Neuronal stem cell (in vitro differentiated cells): ENCODE measurements around the gene CDCA4.

Experiments used
- DNase-seq: peaks from one replicate; pipeline ENCODE4 v3.0.0-alpha.2; 2013; ENCODE audit warnings: low spot score
- H2AFZ ChIP-seq: one replicate; pipeline ENCODE4 v1.6.1; 2013; ENCODE audit warnings: mild to moderate bottlenecking, low read length, inconsistent platforms
- H2AK5ac ChIP-seq: 2 replicates; pipeline ENCODE4 v1.6.1; 2013; ENCODE audit warnings: low read depth, mild to moderate bottlenecking, inconsistent platforms, low read length, moderate library complexity, mixed read lengths
- H2BK120ac ChIP-seq: 2 replicates; pipeline ENCODE4 v1.6.1; 2013; ENCODE audit warnings: low read depth, mild to moderate bottlenecking, inconsistent platforms, low read length, moderate library complexity, mixed read lengths
- H2BK12ac ChIP-seq: one replicate; pipeline ENCODE4 v1.6.1; 2013; ENCODE audit warnings: low read length, inconsistent platforms
- H2BK15ac ChIP-seq: 2 replicates; pipeline ENCODE4 v1.6.1; 2013; ENCODE audit warnings: mild to moderate bottlenecking, low read length, inconsistent platforms, mixed read lengths
- H2BK5ac ChIP-seq: one replicate; pipeline ENCODE4 v1.6.1; 2013; ENCODE audit warnings: inconsistent platforms, mild to moderate bottlenecking, low read length, moderate library complexity
- H3K14ac ChIP-seq: one replicate; pipeline ENCODE4 v1.6.1; 2013; ENCODE audit warnings: low read length, inconsistent platforms
- H3K18ac ChIP-seq: 2 replicates; pipeline ENCODE4 v1.6.1; 2013; ENCODE audit warnings: low read length, inconsistent platforms
- H3K23ac ChIP-seq: 2 replicates; pipeline ENCODE4 v1.6.1; 2013; ENCODE audit warnings: low read depth, mild to moderate bottlenecking, mixed read lengths, low read length, inconsistent platforms; ENCODE audit not compliant: poor library complexity
- H3K27ac ChIP-seq: replicated peaks from 3 replicates; pipeline ENCODE4 v1.5.1; 2013; ENCODE audit warnings: low read length, inconsistent platforms
- H3K27me3 ChIP-seq, 3 experiments: 2 replicates each; pipeline ENCODE4 v1.6.1; 2013; ENCODE audit warnings: low read length in 3 of 3, mild to moderate bottlenecking in 2 of 3, inconsistent platforms in 1 of 3, low read depth in 1 of 3, mixed read lengths in 1 of 3, moderate library complexity in 1 of 3; ENCODE audit not compliant: control insufficient read depth in 3 of 3, insufficient read depth in 3 of 3
- H3K36me3 ChIP-seq, 2 donors: replicated peaks in 1 of 2; 2 replicates each; pipeline ENCODE4 v1.6.1; 2013; ENCODE audit warnings: low read length in 2 of 2; ENCODE audit not compliant: control insufficient read depth in 2 of 2, insufficient read depth in 2 of 2
- H3K4ac ChIP-seq: 2 replicates; pipeline ENCODE4 v1.6.1; 2013; ENCODE audit warnings: inconsistent platforms, mild to moderate bottlenecking, low read length, moderate library complexity
- H3K4me1 ChIP-seq, 2 donors: 1 replicate in 1 of 2; 2 replicates in 1 of 2; pipeline ENCODE4 v1.6.1; 2013; ENCODE audit warnings: low read length in 2 of 2, low read depth in 1 of 2; ENCODE audit not compliant: control insufficient read depth in 2 of 2, insufficient read depth in 1 of 2
- H3K4me2 ChIP-seq: one replicate; pipeline ENCODE4 v1.6.1; 2013; ENCODE audit warnings: mild to moderate bottlenecking, low read length, inconsistent platforms; ENCODE audit not compliant: insufficient read depth, poor library complexity, severe bottlenecking
- H3K4me3 ChIP-seq, 2 donors: 2 replicates each; pipeline ENCODE4 v1.5.1; 2013; ENCODE audit warnings: low read length in 2 of 2, mild to moderate bottlenecking in 2 of 2, inconsistent platforms in 1 of 2, moderate library complexity in 1 of 2
- H3K79me1 ChIP-seq: one replicate; pipeline ENCODE4 v1.6.1; 2013; ENCODE audit warnings: low read depth, mild to moderate bottlenecking, inconsistent platforms, low read length, moderate library complexity
- H3K9ac ChIP-seq: one replicate; pipeline ENCODE4 v1.6.1; 2013; ENCODE audit warnings: mild to moderate bottlenecking, low read depth, low read length, inconsistent platforms; ENCODE audit not compliant: poor library complexity
- H3K9me3 ChIP-seq, 2 donors: replicated peaks in 1 of 2; 2 replicates each; pipeline versions ENCODE3 to v1.6.1; 2013; ENCODE audit warnings: low read length in 2 of 2, mild to moderate bottlenecking in 2 of 2, inconsistent platforms in 1 of 2, low read depth in 1 of 2, mixed read lengths in 1 of 2, moderate library complexity in 1 of 2; ENCODE audit not compliant: control insufficient read depth in 2 of 2, insufficient read depth in 1 of 2
- H4K8ac ChIP-seq: one replicate; pipeline ENCODE4 v1.6.1; 2013; ENCODE audit warnings: low read depth, mild to moderate bottlenecking, inconsistent platforms, low read length, moderate library complexity
- H4K91ac ChIP-seq: one replicate; pipeline ENCODE4 v1.6.1; 2013; ENCODE audit warnings: low read length, low read depth, mild to moderate bottlenecking, inconsistent platforms; ENCODE audit not compliant: poor library complexity
- WGBS, 2 donors: extraction: QIAGEN DNeasy Blood & Tissue Kit; methylation state at CpG; one replicate each; pipeline ENCODE4 v1.1.7; 2013; ENCODE audit warnings: missing lambda C conversion rate in 2 of 2, mixed read lengths in 1 of 2; ENCODE audit not compliant: insufficient read length in 2 of 2, insufficient replicate concordance in 1 of 2; ENCODE audit errors: extremely low coverage in 2 of 2; 5-methylcytosine and 5-hydroxymethylcytosine counted together

Gene CDCA4

GRCh38 chr14:105005329-105005928, 15.5 kb downstream of the CDCA4 start:
- Histone ChIP-seq H2BK15ac (no peak overlapping the region), H3K4me2 (no peak overlapping the region), H3K79me1 (peaks cover 6% of the 10 kb centered on the region), H3K4me3 (peak overlapping the region in 1 of 2 donors; percentile 34), H3K27ac (no peak overlapping the region), H3K4me1 (no peaks in the 10 kb centered on the region), H3K23ac (peak overlapping the region; percentile 89), H3K18ac (peak overlapping the region; percentile 71), H3K14ac (peak overlapping the region; percentile 21), H3K27me3 (no peaks in the 10 kb centered on the region), H3K9ac (no peak overlapping the region), H2BK5ac (peak overlapping the region; percentile 24), H2AK5ac (no peak overlapping the region), H3K9me3 (no peaks in the 10 kb centered on the region), H2AFZ (no peak overlapping the region), H2BK12ac (no peak overlapping the region), H4K8ac (no peak overlapping the region), H4K91ac (no peak overlapping the region), H2BK120ac (no peak overlapping the region), H3K4ac (no peak overlapping the region), H3K36me3 (peaks cover 23 to 45% of the 10 kb centered on the region in 2 donors)
- no peak for DNase-seq
- WGBS, 2 donors, result no CpG with 5 or more reads among the region's 20 CpGs

- Histone ChIP-seq H3K18ac (peak overlapping the region; percentile 55), H4K8ac (no peak overlapping the region), H3K27ac (no peak overlapping the region), H2BK5ac (no peak overlapping the region), H3K9me3 (no peaks in the 10 kb centered on the region), H3K9ac (peak overlapping the region; percentile 24), H3K36me3 (peaks cover 11 to 22% of the 10 kb centered on the region in 2 donors), H3K4me1 (no peaks in the 10 kb centered on the region), H3K23ac (no peak overlapping the region), H4K91ac (no peak overlapping the region), H3K14ac (peak overlapping the region; percentile 79), H3K79me1 (peaks cover 11% of the 10 kb centered on the region), H3K27me3 (no peaks in the 10 kb centered on the region), H2AK5ac (no peak overlapping the region), H2BK15ac (no peak overlapping the region), H3K4me2 (no peak overlapping the region), H2BK120ac (no peak overlapping the region), H3K4ac (no peak overlapping the region), H3K4me3 (no peak overlapping the region), H2AFZ (no peak overlapping the region), H2BK12ac (no peak overlapping the region)
- DNase-seq, result no peak
- WGBS, 2 donors, result no CpG with 5 or more reads among the region's 3 CpGs
Measured at GRCh38 chr14:104999361-104999760, 21.5 kb downstream of the CDCA4 start.

- Histone ChIP-seq H3K9me3 (no peaks in the 10 kb centered on the region), H2AK5ac (no peak overlapping the region), H3K27ac (no peak overlapping the region), H3K4me3 (peak overlapping the region in 1 of 2 donors; percentile 55), H2BK5ac (no peak overlapping the region), H3K18ac (peak overlapping the region; percentile 91), H4K8ac (no peak overlapping the region), H3K4me1 (no peaks in the 10 kb centered on the region), H2BK120ac (no peak overlapping the region), H3K27me3 (no peaks in the 10 kb centered on the region), H3K4me2 (no peak overlapping the region), H3K4ac (no peak overlapping the region), H3K14ac (no peak overlapping the region), H2AFZ (no peak overlapping the region), H3K9ac (no peak overlapping the region), H3K79me1 (peaks cover 11% of the 10 kb centered on the region), H3K36me3 (peaks cover 11 to 28% of the 10 kb centered on the region in 2 donors), H2BK12ac (no peak overlapping the region), H2BK15ac (no peak overlapping the region), H3K23ac (peak overlapping the region; percentile 85), H4K91ac (no peak overlapping the region)
- no CpG with 5 or more reads among the region's 5 CpGs for WGBS, 2 donors
- no peak for DNase-seq
Measured at GRCh38 chr14:104998801-104999200, 22.1 kb downstream of the CDCA4 start.

GRCh38 chr14:104996483-104996882, 24.4 kb downstream of the CDCA4 start:
- H3K4me3 ChIP-seq, result no peak overlapping the region
- peaks cover 12% of the 10 kb centered on the region for H3K79me1 ChIP-seq
- no peak overlapping the region for H2AK5ac ChIP-seq
- H4K8ac ChIP-seq, result no peak overlapping the region
- H2BK120ac ChIP-seq, result no peak overlapping the region
- H3K9ac ChIP-seq, result no peak overlapping the region
- H3K4me2 ChIP-seq, result no peak overlapping the region
- H3K4ac ChIP-seq, result no peak overlapping the region
- peak overlapping the region; percentile 59 for H2BK5ac ChIP-seq
- no peak overlapping the region for H2AFZ ChIP-seq
- no peak overlapping the region for H2BK12ac ChIP-seq
- no peaks in the 10 kb centered on the region for H3K27me3 ChIP-seq
- H3K14ac ChIP-seq, result no peak overlapping the region
- no CpG with 5 or more reads among the region's 13 CpGs for WGBS, 2 donors
- peaks cover 20 to 50% of the 10 kb centered on the region in 2 donors for H3K36me3 ChIP-seq
- no peak overlapping the region for H3K23ac ChIP-seq
- peaks cover 0 to 2% of the 10 kb centered on the region in 2 donors for H3K9me3 ChIP-seq
- no peak overlapping the region for H3K18ac ChIP-seq
- no peak overlapping the region for H3K27ac ChIP-seq
- no peak overlapping the region for H2BK15ac ChIP-seq
- H3K4me1 ChIP-seq, result no peaks in the 10 kb centered on the region
- no peak for DNase-seq
- no peak overlapping the region for H4K91ac ChIP-seq
